ENCODE data around the gene TMEM245.

The TMEM245 gene

DNA sequence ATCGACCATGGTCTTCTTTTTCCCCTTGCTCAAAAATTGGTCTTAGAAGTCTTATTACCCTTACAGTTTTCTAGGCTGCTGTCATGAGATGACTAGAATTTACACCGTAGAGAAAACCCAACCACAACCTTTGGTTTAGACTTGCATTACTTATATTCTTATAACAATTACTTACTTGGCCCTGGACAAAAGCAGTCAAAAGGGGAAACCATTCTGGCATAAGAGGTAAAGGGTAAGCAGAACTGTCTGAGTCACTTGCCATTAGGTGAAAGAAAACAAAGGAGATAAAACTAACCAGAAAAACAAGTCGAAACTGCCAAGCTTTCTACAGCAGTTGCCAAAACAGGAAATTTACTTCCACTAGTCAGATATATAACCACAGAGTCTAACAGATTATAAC is 17.9 kb downstream of the TMEM245 start:
- H3K4me3 ChIP-seq (ENCODE audit: low read depth, low read length): no peak overlapping the region

More for the DNA sequence above, 17.9 kb downstream of the TMEM245 start:
- H3K36me3 ChIP-seq (ENCODE audit: control insufficient read depth in 2 of 2, insufficient read depth in 1 of 2, low read length in 2 of 2): peaks cover 0 to 39% of the 10 kb centered on the region in 2 experiments; a peak in 2 of 3 replicates
- H3K27ac ChIP-seq (ENCODE audit: extremely low read depth, low read depth, low read length): no peak overlapping the region
- peaks cover 14% of the 10 kb centered on the region for H3K4me1 ChIP-seq (ENCODE audit: control insufficient read depth, insufficient read depth, low read length)
- H3K9me3 ChIP-seq (ENCODE audit: control insufficient read depth, insufficient read depth, low read depth, low read length): no peaks in the 10 kb centered on the region
- TF ChIP-seq ZNF10 (tag by site-specific recombination; IDR thresholded peaks at IDR 0.05): no peak
- TF ChIP-seq PRDM1 (tag by site-specific recombination; IDR thresholded peaks at IDR 0.05): peak; percentile 58
- TF ChIP-seq ZNF600 (tag by site-specific recombination; IDR thresholded peaks at IDR 0.05): peak; percentile 85
- no peak for TF ChIP-seq GLIS2 (tag by site-specific recombination; IDR thresholded peaks at IDR 0.05)
- TF ChIP-seq, protein P1, sequence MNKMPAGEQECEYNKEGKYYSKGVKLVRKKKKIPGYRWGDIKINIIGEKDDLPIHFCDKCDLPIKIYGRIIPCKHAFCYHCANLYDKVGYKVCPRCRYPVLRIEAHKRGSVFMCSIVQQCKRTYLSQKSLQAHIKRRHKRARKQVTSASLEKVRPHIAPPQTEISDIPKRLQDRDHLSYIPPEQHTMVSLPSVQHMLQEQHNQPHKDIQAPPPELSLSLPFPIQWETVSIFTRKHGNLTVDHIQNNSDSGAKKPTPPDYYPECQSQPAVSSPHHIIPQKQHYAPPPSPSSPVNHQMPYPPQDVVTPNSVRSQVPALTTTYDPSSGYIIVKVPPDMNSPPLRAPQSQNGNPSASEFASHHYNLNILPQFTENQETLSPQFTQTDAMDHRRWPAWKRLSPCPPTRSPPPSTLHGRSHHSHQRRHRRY (tag by site-specific recombination; IDR thresholded peaks at IDR 0.05): no peak
- no peak for TF ChIP-seq ZNF2 (tag by site-specific recombination; IDR thresholded peaks at IDR 0.05)
- TF ChIP-seq, protein P2, sequence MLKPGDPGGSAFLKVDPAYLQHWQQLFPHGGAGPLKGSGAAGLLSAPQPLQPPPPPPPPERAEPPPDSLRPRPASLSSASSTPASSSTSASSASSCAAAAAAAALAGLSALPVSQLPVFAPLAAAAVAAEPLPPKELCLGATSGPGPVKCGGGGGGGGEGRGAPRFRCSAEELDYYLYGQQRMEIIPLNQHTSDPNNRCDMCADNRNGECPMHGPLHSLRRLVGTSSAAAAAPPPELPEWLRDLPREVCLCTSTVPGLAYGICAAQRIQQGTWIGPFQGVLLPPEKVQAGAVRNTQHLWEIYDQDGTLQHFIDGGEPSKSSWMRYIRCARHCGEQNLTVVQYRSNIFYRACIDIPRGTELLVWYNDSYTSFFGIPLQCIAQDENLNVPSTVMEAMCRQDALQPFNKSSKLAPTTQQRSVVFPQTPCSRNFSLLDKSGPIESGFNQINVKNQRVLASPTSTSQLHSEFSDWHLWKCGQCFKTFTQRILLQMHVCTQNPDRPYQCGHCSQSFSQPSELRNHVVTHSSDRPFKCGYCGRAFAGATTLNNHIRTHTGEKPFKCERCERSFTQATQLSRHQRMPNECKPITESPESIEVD (tag by site-specific recombination; IDR thresholded peaks at IDR 0.05): peak; percentile 63; the same call in 1 of the 2 replicates
- TF ChIP-seq, protein P3, sequence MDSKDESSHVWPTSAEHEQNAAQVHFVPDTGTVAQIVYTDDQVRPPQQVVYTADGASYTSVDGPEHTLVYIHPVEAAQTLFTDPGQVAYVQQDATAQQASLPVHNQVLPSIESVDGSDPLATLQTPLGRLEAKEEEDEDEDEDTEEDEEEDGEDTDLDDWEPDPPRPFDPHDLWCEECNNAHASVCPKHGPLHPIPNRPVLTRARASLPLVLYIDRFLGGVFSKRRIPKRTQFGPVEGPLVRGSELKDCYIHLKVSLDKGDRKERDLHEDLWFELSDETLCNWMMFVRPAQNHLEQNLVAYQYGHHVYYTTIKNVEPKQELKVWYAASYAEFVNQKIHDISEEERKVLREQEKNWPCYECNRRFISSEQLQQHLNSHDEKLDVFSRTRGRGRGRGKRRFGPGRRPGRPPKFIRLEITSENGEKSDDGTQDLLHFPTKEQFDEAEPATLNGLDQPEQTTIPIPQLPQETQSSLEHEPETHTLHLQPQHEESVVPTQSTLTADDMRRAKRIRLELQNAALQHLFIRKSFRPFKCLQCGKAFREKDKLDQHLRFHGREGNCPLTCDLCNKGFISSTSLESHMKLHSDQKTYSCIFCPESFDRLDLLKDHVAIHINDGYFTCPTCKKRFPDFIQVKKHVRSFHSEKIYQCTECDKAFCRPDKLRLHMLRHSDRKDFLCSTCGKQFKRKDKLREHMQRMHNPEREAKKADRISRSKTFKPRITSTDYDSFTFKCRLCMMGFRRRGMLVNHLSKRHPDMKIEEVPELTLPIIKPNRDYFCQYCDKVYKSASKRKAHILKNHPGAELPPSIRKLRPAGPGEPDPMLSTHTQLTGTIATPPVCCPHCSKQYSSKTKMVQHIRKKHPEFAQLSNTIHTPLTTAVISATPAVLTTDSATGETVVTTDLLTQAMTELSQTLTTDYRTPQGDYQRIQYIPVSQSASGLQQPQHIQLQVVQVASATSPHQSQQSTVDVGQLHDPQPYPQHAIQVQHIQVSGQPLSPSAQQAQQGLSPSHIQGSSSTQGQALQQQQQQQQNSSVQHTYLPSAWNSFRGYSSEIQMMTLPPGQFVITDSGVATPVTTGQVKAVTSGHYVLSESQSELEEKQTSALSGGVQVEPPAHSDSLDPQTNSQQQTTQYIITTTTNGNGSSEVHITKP (tag by site-specific recombination; IDR thresholded peaks at IDR 0.05): peak; percentile 73
- TF ChIP-seq, protein P4, sequence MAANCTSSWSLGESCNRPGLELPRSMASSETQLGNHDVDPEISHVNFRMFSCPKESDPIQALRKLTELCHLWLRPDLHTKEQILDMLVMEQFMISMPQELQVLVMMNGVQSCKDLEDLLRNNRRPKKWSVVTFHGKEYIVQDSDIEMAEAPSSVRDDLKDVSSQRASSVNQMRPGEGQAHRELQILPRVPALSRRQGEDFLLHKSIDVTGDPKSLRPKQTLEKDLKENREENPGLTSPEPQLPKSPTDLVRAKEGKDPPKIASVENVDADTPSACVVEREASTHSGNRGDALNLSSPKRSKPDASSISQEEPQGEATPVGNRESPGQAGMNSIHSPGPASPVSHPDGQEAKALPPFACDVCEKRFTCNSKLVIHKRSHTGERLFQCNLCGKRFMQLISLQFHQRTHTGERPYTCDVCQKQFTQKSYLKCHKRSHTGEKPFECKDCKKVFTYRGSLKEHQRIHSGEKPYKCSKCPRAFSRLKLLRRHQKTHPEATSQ (tag by site-specific recombination; IDR thresholded peaks at IDR 0.05): no peak
- TF ChIP-seq, protein P5, sequence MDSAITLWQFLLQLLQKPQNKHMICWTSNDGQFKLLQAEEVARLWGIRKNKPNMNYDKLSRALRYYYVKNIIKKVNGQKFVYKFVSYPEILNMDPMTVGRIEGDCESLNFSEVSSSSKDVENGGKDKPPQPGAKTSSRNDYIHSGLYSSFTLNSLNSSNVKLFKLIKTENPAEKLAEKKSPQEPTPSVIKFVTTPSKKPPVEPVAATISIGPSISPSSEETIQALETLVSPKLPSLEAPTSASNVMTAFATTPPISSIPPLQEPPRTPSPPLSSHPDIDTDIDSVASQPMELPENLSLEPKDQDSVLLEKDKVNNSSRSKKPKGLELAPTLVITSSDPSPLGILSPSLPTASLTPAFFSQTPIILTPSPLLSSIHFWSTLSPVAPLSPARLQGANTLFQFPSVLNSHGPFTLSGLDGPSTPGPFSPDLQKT (IDR thresholded peaks at IDR 0.05; ENCODE audit: borderline replicate concordance, low read depth, low read length): no peak
- TF ChIP-seq ZBTB7A (tag by site-specific recombination; IDR thresholded peaks at IDR 0.05; ENCODE audit: low read depth): no peak
- TF ChIP-seq ZNF184 (tag by site-specific recombination; IDR thresholded peaks at IDR 0.05): no peak
- TF ChIP-seq ZNF654 (tag by site-specific recombination; IDR thresholded peaks at IDR 0.05; ENCODE audit: low read depth): no peak
- TF ChIP-seq GLI2 (tag by site-specific recombination; IDR thresholded peaks at IDR 0.05; ENCODE audit: borderline replicate concordance, low read depth): no peak
- no peak for TF ChIP-seq ZNF560 (tag by site-specific recombination; IDR thresholded peaks at IDR 0.05; ENCODE audit: borderline replicate concordance)
- TF ChIP-seq, protein P6, sequence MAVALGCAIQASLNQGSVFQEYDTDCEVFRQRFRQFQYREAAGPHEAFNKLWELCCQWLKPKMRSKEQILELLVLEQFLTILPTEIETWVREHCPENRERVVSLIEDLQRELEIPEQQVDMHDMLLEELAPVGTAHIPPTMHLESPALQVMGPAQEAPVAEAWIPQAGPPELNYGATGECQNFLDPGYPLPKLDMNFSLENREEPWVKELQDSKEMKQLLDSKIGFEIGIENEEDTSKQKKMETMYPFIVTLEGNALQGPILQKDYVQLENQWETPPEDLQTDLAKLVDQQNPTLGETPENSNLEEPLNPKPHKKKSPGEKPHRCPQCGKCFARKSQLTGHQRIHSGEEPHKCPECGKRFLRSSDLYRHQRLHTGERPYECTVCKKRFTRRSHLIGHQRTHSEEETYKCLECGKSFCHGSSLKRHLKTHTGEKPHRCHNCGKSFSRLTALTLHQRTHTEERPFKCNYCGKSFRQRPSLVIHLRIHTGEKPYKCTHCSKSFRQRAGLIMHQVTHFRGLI (tag by site-specific recombination; IDR thresholded peaks at IDR 0.05): no peak
- POLR2A ChIA-PET: no interaction called here
- CTCF ChIA-PET: no interaction called here
